ENCODE data around the gene ASB1.

- TF ChIP-seq, protein P1, sequence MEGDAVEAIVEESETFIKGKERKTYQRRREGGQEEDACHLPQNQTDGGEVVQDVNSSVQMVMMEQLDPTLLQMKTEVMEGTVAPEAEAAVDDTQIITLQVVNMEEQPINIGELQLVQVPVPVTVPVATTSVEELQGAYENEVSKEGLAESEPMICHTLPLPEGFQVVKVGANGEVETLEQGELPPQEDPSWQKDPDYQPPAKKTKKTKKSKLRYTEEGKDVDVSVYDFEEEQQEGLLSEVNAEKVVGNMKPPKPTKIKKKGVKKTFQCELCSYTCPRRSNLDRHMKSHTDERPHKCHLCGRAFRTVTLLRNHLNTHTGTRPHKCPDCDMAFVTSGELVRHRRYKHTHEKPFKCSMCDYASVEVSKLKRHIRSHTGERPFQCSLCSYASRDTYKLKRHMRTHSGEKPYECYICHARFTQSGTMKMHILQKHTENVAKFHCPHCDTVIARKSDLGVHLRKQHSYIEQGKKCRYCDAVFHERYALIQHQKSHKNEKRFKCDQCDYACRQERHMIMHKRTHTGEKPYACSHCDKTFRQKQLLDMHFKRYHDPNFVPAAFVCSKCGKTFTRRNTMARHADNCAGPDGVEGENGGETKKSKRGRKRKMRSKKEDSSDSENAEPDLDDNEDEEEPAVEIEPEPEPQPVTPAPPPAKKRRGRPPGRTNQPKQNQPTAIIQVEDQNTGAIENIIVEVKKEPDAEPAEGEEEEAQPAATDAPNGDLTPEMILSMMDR (conservative IDR thresholded peaks at IDR 0.05; ENCODE audit: low read depth, low read length) = no peak
- no peak for TF ChIP-seq EZH2phosphoT487 (IDR thresholded peaks at IDR 0.05; ENCODE audit: borderline replicate concordance, low read length)
These were observed 63.2 kb downstream of the ASB1 start for GRCh38 chr2:238489896-238490295.
